Measurements from ENCODE around the gene PSME1. TPM values are rescaled to one million over a fixed set of nuclear protein-coding genes. Genes with fewer than 3 reads are reported as not detected.

Gene PSME1
- 110 TPM for polyA plus RNA-seq (ENCODE audit: insufficient read length)

DNA sequence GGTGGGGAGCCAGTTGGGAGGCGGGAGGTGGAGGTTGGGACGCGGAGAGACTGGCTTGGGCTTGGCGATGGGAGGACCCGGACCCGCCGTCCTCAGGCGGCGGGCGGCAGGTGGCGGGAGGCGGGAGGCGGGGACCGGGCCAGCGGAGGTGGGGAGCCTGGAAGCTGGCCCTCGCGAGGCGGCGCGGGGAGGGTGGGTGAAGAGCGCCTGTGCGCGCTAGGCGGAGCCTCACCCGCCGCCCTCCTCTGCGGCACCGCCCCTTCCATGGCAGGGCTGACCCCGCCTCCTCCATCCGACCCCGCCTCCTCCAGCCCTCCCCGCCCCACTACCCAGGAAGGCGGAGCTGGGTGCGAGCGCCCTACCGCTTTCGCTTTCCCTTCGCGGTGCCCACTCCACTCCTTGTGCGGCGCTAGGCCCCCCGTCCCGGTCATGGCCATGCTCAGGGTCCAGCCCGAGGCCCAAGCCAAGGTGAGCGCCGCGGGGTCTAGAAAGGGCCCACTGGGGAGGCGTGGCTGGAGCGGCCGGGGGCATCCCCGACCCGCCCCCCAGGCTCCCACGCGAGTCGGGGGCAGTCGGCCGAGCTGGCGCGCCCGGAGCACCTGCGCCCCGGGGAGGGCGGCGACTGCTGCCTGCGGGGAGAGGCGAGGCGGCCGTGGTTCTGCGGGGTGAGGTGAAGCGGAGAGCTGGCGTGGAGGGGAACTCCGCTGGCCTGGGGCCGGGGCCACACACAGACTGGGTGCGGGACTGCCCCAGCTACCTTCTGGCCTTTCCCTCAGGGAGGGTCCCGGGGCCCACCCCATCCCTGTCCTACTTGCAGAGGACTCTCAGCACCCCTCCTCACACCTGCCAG lies at the start of gene PSME1:
TSS of gene PSME1 (plus strand) at position 361 of the 850 bp plus-strand sequence. CDS start at position 430, 69 bp downstream.
- peak; percentile 90 for DNase-seq

DNA sequence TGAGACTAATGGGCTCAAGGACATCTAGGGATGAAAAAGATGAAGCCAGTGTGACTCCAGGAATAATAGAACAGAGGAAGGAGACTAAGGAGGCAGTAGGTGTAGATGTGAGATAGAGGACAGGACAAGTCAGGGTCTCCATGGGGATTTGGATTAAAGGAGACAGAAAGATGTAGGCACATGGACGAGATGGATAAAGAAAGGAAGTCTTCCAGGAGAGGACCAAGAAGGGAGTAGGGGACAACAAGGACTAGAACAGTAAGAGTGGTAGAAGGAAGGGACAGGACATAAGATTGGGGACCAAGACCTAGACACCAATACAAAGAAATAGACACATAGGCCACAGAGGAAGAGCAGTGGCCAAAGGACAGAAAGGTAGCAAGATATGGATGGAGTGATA lies 49.0 kb upstream of the PSME1 start:
- no peak for DNase-seq

DNA sequence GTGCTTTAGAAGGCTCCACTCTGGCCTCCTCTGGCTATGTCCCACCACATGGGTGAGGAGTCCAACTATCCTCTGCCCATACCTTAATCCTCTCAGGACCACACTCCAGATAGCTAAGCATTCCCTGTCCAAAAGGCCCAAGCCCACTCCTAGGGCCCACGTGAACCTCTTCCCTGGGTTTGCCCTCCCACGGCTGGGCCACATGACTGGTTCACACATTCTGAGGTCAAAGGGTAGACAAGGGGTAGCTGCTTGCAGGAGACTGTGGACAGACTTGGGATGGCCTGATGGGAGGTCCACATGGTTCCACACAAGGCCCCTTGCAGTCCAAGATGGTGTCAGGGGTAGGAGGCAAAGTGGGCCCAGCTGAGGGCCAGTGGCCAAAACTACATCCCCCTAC lies 47.9 kb upstream of the PSME1 start:
- no peak for DNase-seq

DNA sequence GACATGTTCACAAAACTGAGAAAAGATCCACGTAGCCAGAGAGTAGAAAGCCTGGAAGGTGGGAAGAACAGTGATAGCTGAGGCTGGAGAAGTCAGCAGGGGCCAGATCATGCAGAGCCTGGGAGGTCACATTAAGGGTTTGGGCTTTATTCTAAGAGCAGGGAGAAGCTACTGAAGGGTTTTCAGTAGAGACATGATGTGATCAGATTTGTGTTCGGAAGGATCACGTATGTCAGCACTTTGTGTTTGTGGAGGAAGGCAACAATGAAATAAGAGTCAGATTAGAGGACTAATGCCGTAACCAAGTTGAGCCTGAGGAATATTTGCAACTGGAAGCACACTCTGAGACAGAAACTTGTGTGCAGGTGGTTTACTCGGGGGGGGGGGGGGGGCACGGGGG lies 46.1 kb upstream of the PSME1 start:
- no peak for DNase-seq

DNA sequence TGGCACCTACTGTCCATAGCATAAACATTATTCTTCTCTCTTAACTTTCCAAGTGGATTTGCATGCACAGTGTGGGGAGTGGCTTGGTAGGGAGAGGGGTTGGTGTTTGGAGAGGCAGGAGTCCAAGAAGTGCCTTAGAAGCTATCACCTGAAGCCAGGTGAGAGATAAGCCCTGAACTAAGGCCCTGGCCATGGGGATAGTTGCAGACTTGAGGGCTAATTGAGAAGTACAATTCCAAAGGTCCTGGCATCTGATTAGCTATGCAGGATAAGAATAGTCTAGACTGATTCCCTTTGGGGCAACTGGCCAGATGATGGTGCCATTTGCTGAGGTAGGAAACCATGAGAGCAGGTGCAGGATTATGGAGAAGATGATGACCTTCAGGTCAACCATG lies 43.9 kb upstream of the PSME1 start:
- no peak for DNase-seq

DNA sequence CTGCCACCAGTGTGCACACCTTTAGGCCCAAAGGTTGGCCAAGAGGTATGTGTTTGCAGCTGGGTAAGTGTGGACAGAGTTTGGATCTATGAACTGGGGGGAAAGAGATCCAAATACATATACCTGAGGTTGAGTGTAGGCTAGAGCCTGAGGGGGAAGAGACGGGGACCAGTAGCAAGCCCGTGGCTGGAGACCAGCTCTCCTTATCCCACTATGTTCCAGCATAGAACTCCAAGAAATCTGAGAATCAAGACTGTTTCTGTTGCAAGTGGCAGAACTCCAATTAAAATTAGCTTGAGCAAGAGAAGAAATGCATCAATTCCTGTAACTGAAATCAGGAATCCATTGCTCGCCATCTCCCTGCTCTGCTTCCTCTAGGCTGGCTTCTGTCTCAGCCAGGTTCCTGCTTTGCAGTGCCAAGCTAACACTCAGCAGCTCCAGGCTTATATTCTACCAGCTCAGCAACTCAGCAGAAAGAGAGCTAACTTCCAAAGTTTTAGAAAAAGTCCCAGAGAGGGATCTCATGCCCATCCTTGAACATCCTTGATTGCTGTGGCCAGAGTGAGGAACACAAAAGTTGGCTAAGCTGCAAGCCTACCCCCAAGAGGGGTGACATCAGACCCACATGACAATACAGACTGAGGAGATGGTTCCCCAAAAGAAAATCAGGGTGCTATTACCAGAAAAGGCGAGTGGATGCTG lies 43.3 kb upstream of the PSME1 start:
- no peak for DNase-seq

DNA sequence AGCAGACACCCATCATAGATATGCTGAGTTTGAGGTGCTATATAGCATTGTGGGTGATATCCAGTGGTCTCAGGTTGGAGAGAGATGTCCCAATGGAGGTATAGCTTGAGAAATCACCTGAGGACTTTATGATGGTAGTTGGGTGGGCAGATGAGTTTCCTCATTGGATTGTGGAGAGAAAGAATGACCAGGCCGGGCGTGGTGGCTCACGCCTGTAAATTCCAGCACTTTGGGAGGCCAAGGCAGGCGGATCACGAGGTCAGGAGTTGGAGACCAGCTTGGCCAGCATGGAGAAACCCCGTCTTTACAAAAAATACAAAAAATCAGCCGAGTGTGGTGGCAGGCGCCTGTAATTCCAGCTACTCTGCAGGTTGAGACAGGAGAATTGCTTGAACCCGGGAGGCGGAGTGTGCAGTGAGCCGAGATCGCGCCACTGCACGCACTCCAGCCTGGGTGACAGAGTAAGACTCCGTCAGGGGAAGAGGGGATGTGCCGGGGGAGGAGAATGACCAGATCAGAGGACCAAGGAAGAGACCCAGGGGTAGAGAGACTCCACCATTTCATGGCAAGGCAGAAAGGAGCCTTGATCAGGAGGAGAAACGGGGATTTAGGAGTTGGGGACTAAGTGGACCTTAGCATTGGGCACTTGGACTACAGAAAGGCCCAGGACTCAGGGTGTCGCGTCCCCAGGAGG lies 42.6 kb upstream of the PSME1 start:
- DNase-seq = peak; percentile 13

DNA sequence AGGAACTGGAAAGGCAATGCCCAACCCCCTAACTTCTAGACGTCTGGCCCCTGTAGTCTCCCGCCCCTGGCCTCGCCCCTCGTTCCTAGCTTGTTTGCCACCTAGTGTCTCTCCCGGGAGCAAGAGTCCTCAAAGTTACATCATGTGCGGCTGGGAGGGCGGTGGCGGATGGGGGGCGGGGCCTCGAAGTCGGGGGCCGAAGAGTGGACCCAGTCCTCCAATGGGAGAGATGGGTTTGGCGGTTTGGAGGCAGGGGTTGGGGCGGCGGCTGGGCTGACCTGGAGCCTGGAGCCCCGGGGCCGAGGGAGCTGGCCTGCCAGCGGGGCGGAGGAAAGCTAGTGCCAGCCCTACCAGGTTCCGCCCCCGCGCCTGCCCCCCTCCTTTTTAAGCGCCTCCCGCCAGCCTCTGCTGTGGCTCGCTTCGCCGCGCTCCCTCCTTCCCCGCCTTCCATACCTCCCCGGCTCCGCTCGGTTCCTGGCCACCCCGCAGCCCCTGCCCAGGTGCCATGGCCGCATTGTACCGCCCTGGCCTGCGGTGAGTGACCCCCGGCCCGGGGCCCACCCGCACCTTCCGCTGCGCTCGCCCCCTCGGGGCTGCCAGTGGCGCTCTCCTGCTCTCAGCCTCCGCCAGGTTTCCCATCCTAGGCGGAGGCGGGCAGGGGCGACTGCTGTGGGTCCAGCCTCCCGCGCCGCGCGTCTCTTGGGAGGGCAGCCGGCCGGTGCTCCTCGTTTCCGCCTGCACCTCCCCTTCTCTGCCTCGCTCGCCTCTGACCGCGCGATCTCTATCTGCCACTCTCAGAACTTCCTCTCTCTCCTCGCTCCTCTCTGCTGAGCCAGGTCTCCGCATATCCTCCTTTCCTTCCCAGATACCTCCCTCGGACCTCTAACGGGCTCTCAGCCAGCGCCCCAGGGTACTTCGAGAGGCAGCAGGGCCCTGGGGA lies 41.8 kb upstream of the PSME1 start, which contains the start of gene PCK2:
TSS of gene PCK2 (plus strand) at position 411 of the 940 bp plus-strand sequence. CDS start at position 506, 95 bp downstream.
- DNase-seq = peak; percentile 68

DNA sequence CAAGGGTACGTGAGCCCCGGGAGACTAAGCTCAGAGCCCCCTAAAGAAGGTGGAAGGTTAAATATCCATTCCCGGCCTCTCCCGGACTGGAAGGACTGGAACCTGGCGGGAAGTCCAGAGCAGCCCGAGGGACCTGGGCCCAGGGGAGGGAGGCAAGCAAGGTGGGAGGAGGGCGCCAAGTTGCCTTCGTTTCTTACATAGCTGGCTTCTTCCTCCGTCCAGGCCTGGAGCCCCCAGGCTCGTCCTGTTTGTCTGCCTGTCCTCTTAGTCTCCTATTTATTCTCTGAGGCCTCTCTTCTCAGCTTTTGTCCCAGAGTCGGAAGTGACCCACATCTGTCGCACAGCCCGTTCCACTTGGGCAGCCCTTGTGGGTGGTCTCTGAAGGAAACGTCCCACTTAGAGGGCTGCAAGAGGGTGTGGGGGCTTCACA lies 41.1 kb upstream of the PSME1 start:
- DNase-seq = no peak

DNA sequence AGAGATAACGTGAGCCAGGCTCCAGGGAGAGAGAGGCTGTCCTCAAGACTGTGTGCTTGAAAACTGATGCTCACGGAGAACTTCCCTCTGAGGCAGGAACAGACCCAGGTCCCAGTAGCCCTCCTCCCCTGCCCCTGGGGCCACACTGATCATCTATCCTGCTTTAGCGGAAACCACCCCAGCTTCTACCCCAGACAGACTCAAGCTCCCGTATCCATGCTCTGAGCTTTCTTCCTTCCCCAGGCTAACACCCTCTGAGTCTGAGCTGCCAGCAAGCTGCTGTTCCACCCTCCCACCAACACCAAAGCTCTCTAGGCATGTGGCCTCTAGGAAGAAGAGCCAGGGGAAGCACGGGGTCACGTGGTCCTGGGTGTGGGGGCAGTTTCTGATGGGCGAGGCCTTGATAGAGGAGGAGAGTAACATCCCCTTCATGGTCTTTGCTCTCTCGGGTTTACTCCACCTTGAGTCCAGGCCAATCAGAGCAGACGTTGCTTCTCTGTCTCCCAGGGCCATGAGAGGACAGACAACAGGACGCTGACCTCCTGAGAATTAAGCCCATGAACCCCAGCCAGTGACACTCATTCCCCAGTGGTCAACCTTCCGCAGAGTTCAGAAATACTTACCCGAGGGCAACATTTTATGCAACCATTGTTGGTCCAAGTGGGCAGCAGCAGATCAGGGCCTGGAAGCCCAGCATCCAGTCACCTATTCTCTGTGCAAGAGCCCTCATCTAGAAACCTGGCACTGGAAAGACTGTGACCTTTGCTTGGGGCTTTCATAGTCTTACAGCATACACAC lies 40.5 kb upstream of the PSME1 start:
- DNase-seq = no peak

DNA sequence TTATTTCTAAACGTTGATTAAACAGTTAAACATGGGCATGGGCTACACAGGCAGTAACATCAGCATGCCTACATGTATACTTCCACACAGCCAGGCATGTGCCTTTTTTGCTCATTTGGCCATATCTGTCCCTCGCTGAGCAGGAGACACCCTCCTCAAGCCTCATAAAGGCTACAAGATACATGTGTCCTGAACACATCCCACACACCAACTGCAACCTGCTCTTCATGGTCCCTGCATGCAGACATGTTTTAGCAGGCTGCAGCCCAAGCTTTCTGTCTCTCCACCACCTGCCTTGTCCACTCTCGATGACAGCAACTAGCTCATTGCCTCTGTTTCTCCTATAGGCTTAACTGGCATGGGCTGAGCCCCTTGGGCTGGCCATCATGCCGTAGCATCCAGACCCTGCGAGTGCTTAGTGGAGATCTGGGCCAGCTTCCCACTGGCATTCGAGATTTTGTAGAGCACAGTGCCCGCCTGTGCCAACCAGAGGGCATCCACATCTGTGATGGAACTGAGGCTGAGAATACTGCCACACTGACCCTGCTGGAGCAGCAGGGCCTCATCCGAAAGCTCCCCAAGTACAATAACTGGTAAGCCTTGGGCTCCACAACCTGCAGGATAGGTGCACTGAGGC lies 39.3 kb upstream of the PSME1 start:
- no peak for DNase-seq

DNA sequence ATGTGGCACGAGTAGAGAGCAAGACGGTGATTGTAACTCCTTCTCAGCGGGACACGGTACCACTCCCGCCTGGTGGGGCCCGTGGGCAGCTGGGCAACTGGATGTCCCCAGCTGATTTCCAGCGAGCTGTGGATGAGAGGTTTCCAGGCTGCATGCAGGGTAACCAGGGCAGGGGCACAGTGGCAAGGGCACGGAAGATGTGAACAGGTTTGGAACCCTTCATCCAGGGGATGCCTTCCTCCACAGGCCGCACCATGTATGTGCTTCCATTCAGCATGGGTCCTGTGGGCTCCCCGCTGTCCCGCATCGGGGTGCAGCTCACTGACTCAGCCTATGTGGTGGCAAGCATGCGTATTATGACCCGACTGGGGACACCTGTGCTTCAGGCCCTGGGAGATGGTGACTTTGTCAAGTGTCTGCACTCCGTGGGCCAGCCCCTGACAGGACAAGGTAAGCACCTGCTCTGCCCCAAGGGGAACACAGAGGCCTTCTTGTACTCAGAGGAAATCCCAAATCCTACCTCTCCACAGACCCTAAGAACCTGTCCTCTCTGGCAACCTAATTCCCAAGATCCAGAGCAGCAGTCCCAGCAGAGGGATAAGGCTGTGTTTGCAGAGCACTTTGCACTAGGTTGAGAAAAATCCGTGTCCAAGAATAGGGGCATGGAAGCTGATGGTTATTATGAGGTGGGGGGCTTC lies 37.6 kb upstream of the PSME1 start:
- DNase-seq = no peak

DNA sequence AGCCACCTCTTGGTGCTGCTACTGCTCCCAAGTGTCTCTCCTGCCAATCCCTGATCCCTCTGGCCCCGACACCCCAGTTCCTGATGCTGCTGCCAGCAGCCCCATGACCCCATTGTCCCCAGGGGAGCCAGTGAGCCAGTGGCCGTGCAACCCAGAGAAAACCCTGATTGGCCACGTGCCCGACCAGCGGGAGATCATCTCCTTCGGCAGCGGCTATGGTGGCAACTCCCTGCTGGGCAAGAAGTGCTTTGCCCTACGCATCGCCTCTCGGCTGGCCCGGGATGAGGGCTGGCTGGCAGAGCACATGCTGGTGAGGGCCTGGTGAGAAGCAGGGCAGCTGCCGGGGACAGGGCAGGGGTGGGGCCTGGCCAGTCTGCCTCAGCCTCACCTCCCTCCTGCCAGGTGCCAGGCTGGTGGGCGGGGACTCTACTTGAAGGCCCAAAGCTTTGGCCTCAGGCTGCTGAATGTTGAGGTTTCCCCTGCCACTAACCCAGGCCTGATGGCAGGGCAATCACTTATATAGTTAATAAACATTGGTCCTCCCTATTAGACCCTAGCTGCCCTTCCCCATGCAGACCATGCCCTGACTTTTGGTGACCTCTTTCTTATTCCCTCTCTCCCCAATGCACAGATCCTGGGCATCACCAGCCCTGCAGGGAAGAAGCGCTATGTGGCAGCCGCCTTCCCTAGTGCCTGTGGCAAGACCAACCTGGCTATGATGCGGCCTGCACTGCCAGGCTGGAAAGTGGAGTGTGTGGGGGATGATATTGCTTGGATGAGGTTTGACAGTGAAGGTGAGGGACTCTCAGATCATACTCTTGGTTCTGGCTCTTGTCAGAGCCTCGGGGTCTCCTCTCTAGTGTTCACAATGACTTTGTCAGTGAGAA lies 36.8 kb upstream of the PSME1 start:
- DNase-seq = no peak

DNA sequence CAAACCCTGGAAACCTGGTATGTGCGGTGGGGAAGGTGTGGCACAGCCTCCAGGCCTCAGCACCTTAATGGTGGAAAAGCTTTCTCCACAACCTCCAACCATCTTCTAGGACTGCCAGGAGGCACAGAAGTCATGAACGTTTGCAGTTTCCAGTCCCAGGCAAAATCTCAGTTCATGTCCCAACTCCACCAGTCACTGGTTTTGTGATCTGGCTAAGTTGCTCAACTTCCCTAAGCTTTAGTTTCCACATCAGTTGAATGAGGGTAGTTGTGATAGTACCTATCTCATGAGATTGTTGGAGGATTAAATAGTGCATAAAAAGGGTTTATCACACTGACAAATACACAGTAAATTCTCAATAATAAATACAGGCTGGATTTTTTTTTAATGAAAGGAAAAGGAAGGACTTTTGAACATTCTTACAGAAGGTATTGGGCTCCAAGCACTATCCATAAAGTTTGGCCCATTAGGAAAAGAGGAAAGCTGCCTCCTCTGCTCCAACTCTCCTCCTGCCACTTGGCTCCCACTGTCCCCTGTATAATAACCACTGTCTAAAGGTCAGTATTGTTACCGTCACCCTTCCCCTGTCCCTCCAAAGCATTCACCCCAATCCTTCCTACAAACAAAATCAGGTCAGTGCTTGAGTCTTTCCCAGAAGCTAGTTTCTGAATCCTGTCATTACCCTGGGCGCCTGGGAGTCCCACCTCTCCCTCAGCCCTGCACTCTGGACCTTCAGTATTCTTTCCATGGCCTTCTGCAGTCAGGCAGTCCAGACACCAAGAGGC lies 35.6 kb upstream of the PSME1 start:
- no peak for DNase-seq

DNA sequence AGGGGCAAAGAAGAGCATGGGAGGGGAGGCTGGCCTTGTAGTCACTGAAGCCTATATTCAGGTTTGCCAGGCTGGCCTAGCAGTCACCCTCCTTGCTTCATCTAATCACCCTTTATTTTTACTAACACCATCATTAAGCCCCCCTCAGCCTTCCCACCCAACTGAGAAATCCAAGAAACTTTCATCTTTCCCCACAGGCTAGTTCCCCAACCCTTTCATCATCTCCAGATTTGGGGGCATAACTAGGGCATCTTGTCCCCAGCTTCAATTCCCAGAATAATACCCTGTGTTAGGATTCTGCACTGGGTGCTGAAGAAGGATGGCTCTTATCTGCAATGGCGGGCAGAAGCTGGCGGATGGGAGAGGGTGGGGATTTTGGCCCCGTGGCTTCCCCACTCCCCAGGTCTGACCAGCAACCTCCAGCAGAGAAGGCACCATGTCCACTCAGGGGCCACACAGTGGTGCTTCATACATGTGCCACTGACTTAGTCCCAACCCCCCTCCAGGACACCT lies 35.0 kb upstream of the PSME1 start:
- DNase-seq = no peak

DNA sequence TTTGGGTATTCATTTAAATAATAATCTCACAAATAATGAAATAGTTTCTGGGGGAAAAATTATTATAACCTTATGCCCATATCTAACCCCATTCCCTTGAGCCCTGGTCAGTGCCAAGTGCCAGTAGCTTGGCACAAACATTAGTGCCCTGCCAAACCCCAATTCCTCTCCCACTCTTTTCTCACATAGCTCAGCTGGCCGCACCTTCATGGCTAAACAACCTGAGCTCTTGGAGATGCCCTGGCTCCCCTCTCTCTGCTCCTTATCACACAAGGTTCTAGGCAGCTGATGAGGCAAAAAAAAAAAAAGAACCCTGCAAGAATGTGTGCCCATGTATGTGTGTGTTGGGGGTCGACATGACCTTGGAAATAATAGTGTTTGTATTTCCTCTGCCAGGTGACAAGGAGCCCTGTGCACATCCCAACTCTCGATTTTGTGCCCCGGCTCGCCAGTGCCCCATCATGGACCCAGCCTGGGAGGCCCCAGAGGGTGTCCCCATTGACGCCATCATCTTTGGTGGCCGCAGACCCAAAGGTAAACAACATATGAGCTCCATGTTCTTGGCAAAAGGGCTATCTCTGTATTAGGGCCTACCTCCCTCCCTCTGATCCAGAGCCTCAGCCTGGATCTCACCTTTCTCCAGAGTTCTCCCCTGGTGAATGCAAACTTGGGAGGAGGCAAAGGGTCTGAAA lies 33.5 kb upstream of the PSME1 start:
- DNase-seq = no peak

DNA sequence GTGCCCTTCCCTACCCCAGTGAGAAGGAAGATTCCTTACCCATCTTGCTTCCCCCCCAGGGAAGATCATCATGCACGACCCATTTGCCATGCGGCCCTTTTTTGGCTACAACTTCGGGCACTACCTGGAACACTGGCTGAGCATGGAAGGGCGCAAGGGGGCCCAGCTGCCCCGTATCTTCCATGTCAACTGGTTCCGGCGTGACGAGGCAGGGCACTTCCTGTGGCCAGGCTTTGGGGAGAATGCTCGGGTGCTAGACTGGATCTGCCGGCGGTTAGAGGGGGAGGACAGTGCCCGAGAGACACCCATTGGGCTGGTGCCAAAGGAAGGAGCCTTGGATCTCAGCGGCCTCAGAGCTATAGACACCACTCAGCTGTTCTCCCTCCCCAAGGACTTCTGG lies 32.5 kb upstream of the PSME1 start:
- no peak for DNase-seq
